Activated CD8-positive, alpha-beta T cell treated with anti-CD3 and anti-CD28 coated beads for 36 hours (primary cell): ENCODE data around the gene KATNA1. TPM values are rescaled to one million over a fixed set of nuclear protein-coding genes. Genes with fewer than 3 reads are reported as not detected.

Experiments used
- ATAC-seq: fragments of 200-7000 bp; cut with Tn5 transposase; one replicate; pipeline ENCODE4 v1.10.0; 2021; ENCODE audit warnings: mild to moderate bottlenecking, moderate library complexity
- CTCF ChIA-PET: fragments of 350-600 bp; sonication (Branson Sonifier 250); formaldehyde crosslinking; loops from one replicate; lab custom pipeline; 2021; ENCODE audit warnings: antibody characterized with exemption; lab: Charles Lee
- POLR2A ChIA-PET: fragments of 350-600 bp; sonication (Branson Sonifier 250); formaldehyde crosslinking; loops from one replicate; lab custom pipeline; 2021; ENCODE audit warnings: antibody characterized with exemption; lab: Charles Lee
- DNase-seq: peaks from one replicate; pipeline ENCODE4 v3.0.0-alpha.2; 2020
- H3K27ac Mint-ChIP-seq: one replicate; pipeline ENCODE4 v1.8.0; 2021; ENCODE audit warnings: mild to moderate bottlenecking, mixed read lengths
- H3K27me3 Mint-ChIP-seq: one replicate; pipeline ENCODE4 v1.8.0; 2021; ENCODE audit warnings: mixed read lengths
- H3K36me3 Mint-ChIP-seq: one replicate; pipeline ENCODE4 v1.8.0; 2021; ENCODE audit warnings: low read depth, mixed read lengths
- H3K4me1 Mint-ChIP-seq: one replicate; pipeline ENCODE4 v1.8.0; 2021; ENCODE audit warnings: low read depth, mixed read lengths
- H3K4me3 Mint-ChIP-seq: one replicate; pipeline ENCODE4 v1.8.0; 2021; ENCODE audit warnings: mild to moderate bottlenecking, moderate library complexity, mixed read lengths
- H3K9me3 Mint-ChIP-seq: one replicate; pipeline ENCODE4 v1.8.0; 2021; ENCODE audit warnings: mixed read lengths
- intact Hi-C: fragments of 100-400 bp; cut with micrococcal nuclease; formaldehyde crosslinking; loops from one replicate; pipeline ENCODE4 v1.10.0; 2022
- total RNA-seq, 2 experiments: library from RNA; stranded (reverse); gene quantifications; one replicate each; pipeline ENCODE4 v1.2.3, GENCODE V29; 2021
- TF ChIP-seq, protein P1 (sequence below): fragments of 200-600 bp; IDR thresholded peaks from one replicate; pipeline ENCODE4 v1.8.0; 2022; ENCODE audit warnings: antibody characterized with exemption, mild to moderate bottlenecking

Gene KATNA1
- total RNA-seq: 10 to 100 TPM; 18.8 to 19.7 TPM

DNA sequence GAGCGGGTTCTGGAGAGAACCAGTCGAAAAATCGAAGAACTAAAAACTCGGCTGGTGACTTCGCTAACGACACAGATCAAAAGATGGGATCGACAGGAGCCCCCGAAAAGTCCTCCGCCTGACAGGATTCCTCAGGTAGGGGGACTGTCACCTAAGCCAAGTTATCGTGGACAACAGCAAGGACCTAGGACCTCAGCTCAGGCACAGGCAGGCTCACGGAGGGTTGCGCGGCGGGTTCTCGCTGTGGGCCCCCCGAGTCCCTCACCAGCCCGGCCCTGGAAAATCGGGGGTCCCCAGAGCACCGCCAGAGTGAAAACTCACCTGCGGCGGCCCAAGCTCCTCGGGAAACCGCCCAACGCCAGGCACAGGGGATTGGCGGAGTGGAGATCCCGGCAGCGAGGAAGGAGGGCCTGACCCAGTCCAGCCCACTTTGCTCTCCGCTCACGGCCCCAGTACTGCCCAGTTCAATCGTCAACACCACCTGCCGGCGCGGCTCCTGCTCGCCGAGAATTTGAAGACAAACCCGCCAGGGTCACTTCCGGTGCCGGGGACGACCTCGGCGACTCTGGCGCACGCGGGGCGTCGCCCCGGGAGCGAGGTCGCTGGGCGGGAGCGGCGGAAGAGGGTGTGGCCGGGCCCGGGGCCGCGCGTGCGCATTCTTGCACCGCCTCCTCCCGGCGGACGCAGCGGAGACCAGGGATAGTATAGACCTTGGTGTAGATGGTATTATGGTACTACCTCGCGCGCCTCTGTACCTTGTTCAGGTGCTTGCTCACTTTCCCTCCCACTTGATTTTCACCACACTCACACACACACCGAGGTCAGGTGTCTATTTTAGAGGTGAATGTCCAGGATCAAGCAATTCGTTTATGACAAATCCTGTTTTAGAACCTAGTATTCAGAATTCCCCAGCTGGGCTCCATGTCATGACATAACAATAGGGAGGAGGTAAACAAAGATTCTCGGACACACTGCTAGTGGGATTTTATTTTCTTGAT is at the start of gene KATNA1:
Gene KATNA1 (minus strand): TSS at position 567 of the 998 bp plus-strand sequence. CDS start 10,167 bp downstream, outside the sequence.
- H3K27me3 Mint-ChIP-seq: no peaks in the 10 kb centered on the region
- H3K36me3 Mint-ChIP-seq: peaks cover 3% of the 10 kb centered on the region
- intact Hi-C loops: no loop called here
- no peaks in the 10 kb centered on the region for H3K9me3 Mint-ChIP-seq
- H3K4me3 Mint-ChIP-seq: peak within 1 kb of the TSS; percentile 81
- DNase-seq: peak; percentile 90
- H3K4me1 Mint-ChIP-seq: peaks cover 25% of the 10 kb centered on the region
- peak within 1 kb of the TSS; percentile 88 for H3K27ac Mint-ChIP-seq
- TF ChIP-seq, protein P1, sequence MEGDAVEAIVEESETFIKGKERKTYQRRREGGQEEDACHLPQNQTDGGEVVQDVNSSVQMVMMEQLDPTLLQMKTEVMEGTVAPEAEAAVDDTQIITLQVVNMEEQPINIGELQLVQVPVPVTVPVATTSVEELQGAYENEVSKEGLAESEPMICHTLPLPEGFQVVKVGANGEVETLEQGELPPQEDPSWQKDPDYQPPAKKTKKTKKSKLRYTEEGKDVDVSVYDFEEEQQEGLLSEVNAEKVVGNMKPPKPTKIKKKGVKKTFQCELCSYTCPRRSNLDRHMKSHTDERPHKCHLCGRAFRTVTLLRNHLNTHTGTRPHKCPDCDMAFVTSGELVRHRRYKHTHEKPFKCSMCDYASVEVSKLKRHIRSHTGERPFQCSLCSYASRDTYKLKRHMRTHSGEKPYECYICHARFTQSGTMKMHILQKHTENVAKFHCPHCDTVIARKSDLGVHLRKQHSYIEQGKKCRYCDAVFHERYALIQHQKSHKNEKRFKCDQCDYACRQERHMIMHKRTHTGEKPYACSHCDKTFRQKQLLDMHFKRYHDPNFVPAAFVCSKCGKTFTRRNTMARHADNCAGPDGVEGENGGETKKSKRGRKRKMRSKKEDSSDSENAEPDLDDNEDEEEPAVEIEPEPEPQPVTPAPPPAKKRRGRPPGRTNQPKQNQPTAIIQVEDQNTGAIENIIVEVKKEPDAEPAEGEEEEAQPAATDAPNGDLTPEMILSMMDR: no peak
- CTCF ChIA-PET: no interaction called here
- POLR2A ChIA-PET: interaction anchor here (0.8 to 3.2 kb wide), 5 partner anchors 10 to 102 kb away, joined by 3 to 8 read pairs (median 6); partner anchors contain the start of gene LATS1
- ATAC-seq: peak; percentile 98

DNA sequence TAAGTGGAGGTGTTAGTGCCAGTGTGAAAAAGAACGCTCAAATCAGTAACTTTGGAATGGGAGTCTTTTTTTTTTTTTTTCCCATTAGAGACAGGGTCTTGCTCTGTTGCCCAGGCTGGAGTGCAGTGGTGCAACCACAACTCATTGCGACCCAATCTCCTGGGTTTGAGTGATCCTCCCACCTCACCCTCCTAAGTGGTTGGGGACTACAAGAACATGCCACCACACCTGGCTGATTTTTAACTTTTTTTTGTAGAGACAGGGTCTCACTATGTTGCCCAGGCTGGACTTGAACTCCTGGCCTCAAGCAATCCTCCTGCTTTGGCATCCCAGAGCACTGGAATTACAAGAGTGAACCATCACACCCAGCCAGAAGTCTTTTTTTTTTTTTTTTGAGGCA is 49.7 kb upstream of the KATNA1 start:
- POLR2A ChIA-PET: interaction anchor here (1.1 kb wide), 1 partner anchor 12 kb away, joined by 5 read pairs; no protein-coding TSS in a partner anchor
- Mint-ChIP-seq H3K4me3 (no peak overlapping the region), H3K9me3 (no peaks in the 10 kb centered on the region), H3K4me1 (peaks cover 25% of the 10 kb centered on the region), H3K36me3 (peaks cover 19% of the 10 kb centered on the region), H3K27ac (no peak overlapping the region), H3K27me3 (no peaks in the 10 kb centered on the region)
- ATAC-seq: no peak
- intact Hi-C loops: no loop called here
- no peak for DNase-seq
- CTCF ChIA-PET: no interaction called here
- TF ChIP-seq, protein P1: no peak

DNA sequence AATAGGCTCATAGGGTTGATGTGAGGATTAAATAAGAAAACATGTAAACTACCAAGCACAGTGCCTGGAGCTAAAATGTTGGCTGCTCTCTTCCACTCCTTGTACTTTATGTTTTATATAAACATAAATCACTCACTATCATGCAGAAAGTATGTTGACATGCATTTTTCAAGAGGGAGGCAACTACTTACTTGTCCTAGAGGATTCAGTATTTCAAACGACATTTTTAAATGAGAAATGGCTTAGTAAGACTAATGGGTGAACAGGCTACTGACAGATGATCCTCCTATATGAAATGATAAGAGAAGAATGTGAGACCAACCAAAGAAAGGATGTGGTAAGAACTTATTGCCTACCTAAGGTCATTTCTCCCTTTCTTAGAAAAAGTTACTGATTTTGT is 48.4 kb upstream of the KATNA1 start:
- ATAC-seq: no peak
- Mint-ChIP-seq H3K27ac (peak overlapping the region; percentile 7), H3K36me3 (peaks cover 24% of the 10 kb centered on the region), H3K9me3 (no peaks in the 10 kb centered on the region), H3K4me1 (peaks cover 23% of the 10 kb centered on the region), H3K4me3 (no peak overlapping the region), H3K27me3 (no peaks in the 10 kb centered on the region)
- intact Hi-C loops: no loop called here
- TF ChIP-seq, protein P1: no peak
- DNase-seq: no peak
- ChIA-PET CTCF (interaction anchor here (1.0 to 1.7 kb wide), 2 partner anchors 17 to 49 kb away, joined by 3 to 4 read pairs; partner anchors contain the start of gene NUP43), POLR2A (no interaction called here)

DNA sequence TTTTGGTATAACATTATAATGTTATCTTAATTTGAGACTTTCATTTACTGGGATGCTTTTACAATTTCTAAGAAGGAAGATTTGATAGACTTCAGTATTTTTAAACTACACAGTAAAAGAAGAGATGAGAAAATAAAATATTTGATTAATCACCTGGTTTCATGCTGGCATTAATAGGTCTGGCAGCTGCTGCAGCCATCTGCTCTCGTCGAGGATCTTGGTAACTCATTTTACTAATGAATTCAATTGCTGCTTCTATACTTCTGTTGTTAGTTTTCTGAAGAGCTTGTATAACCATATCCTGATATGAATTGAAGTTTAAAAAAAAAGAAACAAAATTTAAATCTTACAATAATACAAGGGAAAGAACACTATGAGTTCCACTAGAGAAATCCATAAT is 46.4 kb upstream of the KATNA1 start:
- ATAC-seq: no peak
- TF ChIP-seq, protein P1: no peak
- H3K27ac Mint-ChIP-seq: no peak overlapping the region
- H3K27me3 Mint-ChIP-seq: no peaks in the 10 kb centered on the region
- H3K4me1 Mint-ChIP-seq: peaks cover 15% of the 10 kb centered on the region
- intact Hi-C loops: no loop called here
- peaks cover 22% of the 10 kb centered on the region for H3K36me3 Mint-ChIP-seq
- no peak for DNase-seq
- ChIA-PET CTCF (interaction anchor here (1.0 kb wide), 1 partner anchor 178 kb away, joined by 3 read pairs; no protein-coding TSS in a partner anchor), POLR2A (no interaction called here)
- no peaks in the 10 kb centered on the region for H3K9me3 Mint-ChIP-seq
- no peak overlapping the region for H3K4me3 Mint-ChIP-seq
